Measurements from ENCODE around the gene CDH22. TPM values are rescaled to one million over a fixed set of nuclear protein-coding genes. Genes with fewer than 3 reads are reported as not detected.

Gene CDH22
- total RNA-seq, 1 donor from 2014 or later, result 0.18 TPM

DNA sequence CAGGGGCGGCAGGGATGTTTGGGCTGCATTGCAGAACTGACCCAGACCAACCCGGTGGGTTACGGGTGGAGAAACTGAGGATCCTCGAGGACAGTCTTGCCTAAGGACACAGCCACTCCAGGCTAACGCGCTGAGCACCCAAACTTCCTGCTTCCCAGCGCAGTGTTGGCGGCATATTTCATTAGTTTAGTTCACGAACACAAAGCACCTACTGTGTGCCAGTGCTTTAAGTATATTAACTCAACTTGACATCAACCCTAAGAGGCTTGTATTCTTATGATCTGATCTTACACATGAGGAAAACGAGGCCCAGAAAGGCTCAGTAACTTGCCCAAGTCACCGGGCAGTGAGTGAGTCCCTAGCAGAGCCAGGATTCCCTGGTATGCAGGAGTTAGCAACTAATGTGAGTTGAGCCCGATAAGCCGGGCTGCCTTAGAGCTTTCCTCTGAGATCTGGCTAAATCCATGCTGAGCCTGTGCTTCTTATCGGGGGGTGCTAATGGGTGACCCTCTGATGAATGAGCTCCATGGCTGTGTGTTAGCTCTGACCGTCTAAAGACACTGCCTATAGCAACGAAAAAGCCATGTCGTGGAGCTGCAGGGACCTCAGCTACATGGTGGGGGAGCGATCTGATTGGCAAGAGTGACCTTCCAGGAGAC, 97.5 kb downstream of the CDH22 start:
- no peak for DNase-seq (ENCODE audit: low spot score in 2 of 2, unreplicated experiment in 2 of 2)
- TF ChIP-seq, protein P1, sequence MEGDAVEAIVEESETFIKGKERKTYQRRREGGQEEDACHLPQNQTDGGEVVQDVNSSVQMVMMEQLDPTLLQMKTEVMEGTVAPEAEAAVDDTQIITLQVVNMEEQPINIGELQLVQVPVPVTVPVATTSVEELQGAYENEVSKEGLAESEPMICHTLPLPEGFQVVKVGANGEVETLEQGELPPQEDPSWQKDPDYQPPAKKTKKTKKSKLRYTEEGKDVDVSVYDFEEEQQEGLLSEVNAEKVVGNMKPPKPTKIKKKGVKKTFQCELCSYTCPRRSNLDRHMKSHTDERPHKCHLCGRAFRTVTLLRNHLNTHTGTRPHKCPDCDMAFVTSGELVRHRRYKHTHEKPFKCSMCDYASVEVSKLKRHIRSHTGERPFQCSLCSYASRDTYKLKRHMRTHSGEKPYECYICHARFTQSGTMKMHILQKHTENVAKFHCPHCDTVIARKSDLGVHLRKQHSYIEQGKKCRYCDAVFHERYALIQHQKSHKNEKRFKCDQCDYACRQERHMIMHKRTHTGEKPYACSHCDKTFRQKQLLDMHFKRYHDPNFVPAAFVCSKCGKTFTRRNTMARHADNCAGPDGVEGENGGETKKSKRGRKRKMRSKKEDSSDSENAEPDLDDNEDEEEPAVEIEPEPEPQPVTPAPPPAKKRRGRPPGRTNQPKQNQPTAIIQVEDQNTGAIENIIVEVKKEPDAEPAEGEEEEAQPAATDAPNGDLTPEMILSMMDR (IDR thresholded peaks at IDR 0.05; ENCODE audit: unreplicated experiment), result no peak
- H3K4me3 Mint-ChIP-seq, result no peak overlapping the region
- no peak overlapping the region for H3K27ac Mint-ChIP-seq
- H3K9me3 Mint-ChIP-seq, result no peaks in the 10 kb centered on the region
- peaks cover 68% of the 10 kb centered on the region for H3K27me3 Mint-ChIP-seq (ENCODE audit: low read depth)
- no peaks in the 10 kb centered on the region for H3K36me3 Mint-ChIP-seq
- peaks cover 5% of the 10 kb centered on the region for H3K4me1 Mint-ChIP-seq

DNA sequence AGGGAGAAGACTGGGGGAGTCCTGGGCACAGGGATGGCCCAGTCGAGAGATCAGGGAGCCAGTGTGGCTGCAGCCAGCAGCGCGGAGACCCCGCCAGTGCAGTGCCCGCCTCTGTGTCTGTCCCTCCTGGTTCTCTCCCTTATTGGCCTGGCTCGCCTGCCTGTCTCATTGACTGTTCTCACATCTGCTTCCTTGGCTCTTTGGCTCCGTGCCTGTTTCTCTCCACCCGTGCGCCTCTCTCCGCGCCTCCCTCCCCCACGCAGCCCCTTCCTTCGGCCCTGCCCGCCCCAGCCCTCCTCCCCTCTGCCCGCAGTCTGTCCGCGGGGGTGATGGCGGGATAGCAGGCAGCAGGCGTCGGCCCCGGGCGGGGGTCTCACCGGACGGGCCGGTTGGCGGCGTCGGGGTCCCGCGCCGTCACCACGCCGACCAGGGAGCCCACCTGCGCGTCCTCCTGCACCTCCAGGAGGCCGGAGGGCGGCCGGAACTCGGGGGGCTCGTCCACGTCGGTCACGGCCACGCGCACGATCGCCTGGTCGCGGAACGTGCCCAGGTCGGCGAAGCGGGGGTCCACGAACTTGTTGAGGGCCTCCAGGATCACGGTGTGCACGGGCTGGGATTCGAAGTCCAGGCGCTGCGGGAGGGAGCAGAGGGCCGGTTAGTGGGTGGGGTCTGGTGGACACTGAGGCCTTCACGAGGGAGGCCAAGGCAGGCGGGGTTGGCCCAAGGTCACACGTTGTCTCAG, 98.2 kb downstream of the CDH22 start:
- H3K4me1 Mint-ChIP-seq, result peaks cover 4% of the 10 kb centered on the region
- DNase-seq (ENCODE audit: low spot score in 2 of 2, unreplicated experiment in 2 of 2), result no peak
- H3K9me3 Mint-ChIP-seq, result no peaks in the 10 kb centered on the region
- H3K36me3 Mint-ChIP-seq, result no peaks in the 10 kb centered on the region
- no peak overlapping the region for H3K4me3 Mint-ChIP-seq
- no peak overlapping the region for H3K27ac Mint-ChIP-seq
- peaks cover 71% of the 10 kb centered on the region for H3K27me3 Mint-ChIP-seq (ENCODE audit: low read depth)
- TF ChIP-seq, protein P1 (IDR thresholded peaks at IDR 0.05; ENCODE audit: unreplicated experiment), result no peak

DNA sequence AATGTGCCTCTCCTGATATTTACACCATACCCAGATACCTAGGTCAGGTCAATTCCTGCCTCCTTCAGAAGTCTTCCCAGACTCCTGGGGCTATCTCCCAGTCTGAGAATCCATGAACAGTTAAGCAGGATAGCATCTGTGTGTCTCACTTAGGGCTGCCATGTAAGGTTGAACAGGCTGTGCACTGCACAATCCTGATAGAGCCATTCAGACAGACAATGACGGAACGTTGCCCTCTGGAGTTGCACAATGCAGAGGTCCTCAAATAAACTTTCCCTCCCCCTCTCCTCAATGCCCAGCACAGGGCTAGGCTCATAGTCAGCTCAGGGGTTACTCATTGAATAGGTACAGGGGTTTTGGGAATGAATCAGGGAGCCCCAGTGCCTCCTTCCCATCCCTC, 100.5 kb downstream of the CDH22 start:
- Mint-ChIP-seq H3K36me3 (no peaks in the 10 kb centered on the region), H3K4me1 (peaks cover 2% of the 10 kb centered on the region), H3K27me3 (ENCODE audit: low read depth) (peaks cover 78% of the 10 kb centered on the region), H3K9me3 (no peaks in the 10 kb centered on the region), H3K27ac (no peak overlapping the region), H3K4me3 (no peak overlapping the region)
- DNase-seq (ENCODE audit: low spot score in 2 of 2, unreplicated experiment in 2 of 2), result no peak
- TF ChIP-seq, protein P1 (IDR thresholded peaks at IDR 0.05; ENCODE audit: unreplicated experiment), result no peak

DNA sequence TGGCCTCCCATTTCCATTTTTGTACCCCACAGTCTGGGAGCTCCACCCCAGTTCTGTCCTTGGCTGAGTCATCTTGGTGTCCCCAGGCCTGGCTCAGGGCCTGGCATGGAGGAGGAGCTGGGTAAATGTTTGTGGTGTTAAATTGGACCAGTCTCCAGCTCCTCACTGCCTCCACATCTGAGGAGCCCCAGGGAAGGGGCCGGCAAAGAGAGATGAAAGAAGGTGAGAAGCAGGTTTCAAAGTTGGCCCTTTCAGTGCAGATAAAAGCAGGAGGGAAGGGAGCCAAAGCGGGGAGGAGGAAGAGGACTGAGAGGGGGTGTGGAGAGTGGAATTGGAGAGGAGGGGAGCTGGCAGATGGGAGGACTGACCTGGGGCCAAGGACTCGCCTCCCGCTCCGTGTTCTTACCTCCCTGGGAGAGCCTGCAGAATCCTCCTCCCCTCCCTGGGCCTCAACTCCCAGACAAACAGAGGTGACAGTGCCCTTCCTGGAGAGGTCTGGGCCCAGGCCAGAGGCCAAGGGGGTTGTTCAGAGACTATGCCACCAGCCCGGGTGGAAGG, 101.2 kb downstream of the CDH22 start:
- Mint-ChIP-seq H3K27ac (no peak overlapping the region), H3K27me3 (ENCODE audit: low read depth) (peaks cover 72% of the 10 kb centered on the region), H3K4me1 (peaks cover 2% of the 10 kb centered on the region), H3K9me3 (no peaks in the 10 kb centered on the region), H3K4me3 (no peak overlapping the region), H3K36me3 (no peaks in the 10 kb centered on the region)
- TF ChIP-seq, protein P1 (IDR thresholded peaks at IDR 0.05; ENCODE audit: unreplicated experiment), result no peak
- no peak for DNase-seq (ENCODE audit: low spot score in 2 of 2, unreplicated experiment in 2 of 2)

DNA sequence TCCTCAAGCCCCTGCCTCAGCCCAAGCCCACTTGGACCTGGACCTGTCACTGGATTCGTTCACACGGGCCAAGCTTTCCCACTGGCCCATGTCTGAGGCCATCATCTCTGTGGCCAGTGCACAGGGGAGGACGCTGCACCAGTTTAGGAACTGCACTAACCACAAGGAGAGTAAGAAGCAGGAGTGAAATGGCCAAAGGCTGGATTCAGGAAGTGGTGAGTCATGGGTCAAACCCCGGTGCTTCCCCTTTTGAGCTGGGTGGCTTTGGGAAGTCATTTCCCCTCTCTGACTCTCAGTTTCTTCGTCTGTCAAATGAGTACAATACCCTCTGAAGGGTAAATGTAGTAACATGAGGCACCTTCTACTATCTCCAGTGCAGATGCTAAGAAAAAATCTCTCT, 102.3 kb downstream of the CDH22 start:
- H3K4me3 Mint-ChIP-seq, result no peak overlapping the region
- H3K4me1 Mint-ChIP-seq, result peaks cover 2% of the 10 kb centered on the region
- H3K27ac Mint-ChIP-seq, result no peak overlapping the region

More for the DNA sequence above, 102.3 kb downstream of the CDH22 start:
- TF ChIP-seq, protein P1 (IDR thresholded peaks at IDR 0.05; ENCODE audit: unreplicated experiment), result no peak
- DNase-seq (ENCODE audit: low spot score in 2 of 2, unreplicated experiment in 2 of 2), result no peak
- Mint-ChIP-seq H3K9me3 (no peaks in the 10 kb centered on the region), H3K27me3 (ENCODE audit: low read depth) (peaks cover 70% of the 10 kb centered on the region), H3K36me3 (no peaks in the 10 kb centered on the region)

Measured in mesothelial cell of epicardium (in vitro differentiated cells).